ENCODE results near the gene OR14C36.

- TF ChIP-seq POLR2AphosphoS5 (IDR thresholded peaks at IDR 0.05; ENCODE audit: low read depth, low read length) (no peak), CTCF (IDR thresholded peaks at IDR 0.05) (no peak), YY1 (IDR thresholded peaks at IDR 0.05; ENCODE audit: low read depth) (no peak), MXI1 (IDR thresholded peaks at IDR 0.05; ENCODE audit: low read depth, low read length) (no peak), RAD21 (IDR thresholded peaks at IDR 0.05; ENCODE audit: low read length) (no peak), USF2 (IDR thresholded peaks at IDR 0.05; ENCODE audit: borderline replicate concordance, low read depth, low read length) (no peak), EP300 (IDR thresholded peaks at IDR 0.05; ENCODE audit: borderline replicate concordance in 1 of 2, low read depth in 1 of 2, low read length in 1 of 2) (no peak), RXRA (IDR thresholded peaks at IDR 0.05; ENCODE audit: borderline replicate concordance, low read depth) (no peak)
These were observed 44.5 kb downstream of the OR14C36 start for GRCh38 chr1:248393050-248393449.
